Kidney epithelial cell (primary cell): Measurements from ENCODE around the gene IL36B. TPM values are rescaled to one million over a fixed set of nuclear protein-coding genes. Genes with fewer than 3 reads are reported as not detected.

Experiments
- DNase-seq: peaks from one replicate; pipeline ENCODE4 v3.0.0-alpha.2; 2010; ENCODE audit warnings: low read depth
- H3K27me3 ChIP-seq: 2 replicates; pipeline ENCODE4 v1.6.0; 2011; ENCODE audit warnings: low read length; ENCODE audit not compliant: control insufficient read depth, insufficient read depth
- H3K36me3 ChIP-seq: 2 replicates; pipeline ENCODE4 v1.5.1; 2011; ENCODE audit warnings: low read length; ENCODE audit not compliant: control insufficient read depth, insufficient read depth
- H3K4me3 ChIP-seq: 2 replicates; pipeline ENCODE4 v1.5.1; 2011; ENCODE audit warnings: low read depth, mild to moderate bottlenecking, control low read depth, low read length
- CTCF ChIP-seq: IDR thresholded peaks from 2 replicates; pipeline ENCODE4 v1.5.1; 2011; ENCODE audit warnings: mild to moderate bottlenecking, moderate library complexity, low read length, control low read depth, inconsistent platforms; ENCODE audit not compliant: insufficient read depth, poor library complexity, severe bottlenecking
- total RNA-seq: library from RNA; depleted of rRNA; stranded (reverse); fragments of >200 nt; gene quantifications from 2 replicates; pipeline ENCODE4 v1.2.3, GENCODE V29; 2015

IL36B gene
- total RNA-seq, 1 donor from 2014 or later = not detected

- H3K4me3 ChIP-seq = no peak overlapping the region
- H3K36me3 ChIP-seq = no peaks in the 10 kb centered on the region
- TF ChIP-seq CTCF = no peak
- peaks cover 6% of the 10 kb centered on the region for H3K27me3 ChIP-seq
- DNase-seq = no peak
These were observed 12.2 kb upstream of the IL36B start for GRCh38 chr2:113064898-113065297.

- Histone ChIP-seq H3K36me3 (no peaks in the 10 kb centered on the region), H3K27me3 (peaks cover 6% of the 10 kb centered on the region), H3K4me3 (no peak overlapping the region)
- DNase-seq = no peak
- no peak for TF ChIP-seq CTCF
These were observed 11.6 kb upstream of the IL36B start for GRCh38 chr2:113064281-113064680.

GRCh38 chr2:113061896-113062770 is 9.5 kb upstream of the IL36B start:
- H3K36me3 ChIP-seq = no peaks in the 10 kb centered on the region
- peaks cover 6% of the 10 kb centered on the region for H3K27me3 ChIP-seq
- no peak for TF ChIP-seq CTCF
- no peak overlapping the region for H3K4me3 ChIP-seq
- DNase-seq = no peak

- H3K36me3 ChIP-seq = no peaks in the 10 kb centered on the region
- peaks cover 6% of the 10 kb centered on the region for H3K27me3 ChIP-seq
- no peak overlapping the region for H3K4me3 ChIP-seq
- DNase-seq = no peak
- no peak for TF ChIP-seq CTCF
These were observed 8.6 kb upstream of the IL36B start for GRCh38 chr2:113061241-113061640.

- H3K4me3 ChIP-seq = no peak overlapping the region
- no peaks in the 10 kb centered on the region for H3K36me3 ChIP-seq
- no peak for TF ChIP-seq CTCF
These were observed 8.1 kb upstream of the IL36B start for GRCh38 chr2:113060796-113061195.

GRCh38 chr2:113060396-113060795 is 7.7 kb upstream of the IL36B start:
- DNase-seq = no peak
- Histone ChIP-seq H3K36me3 (no peaks in the 10 kb centered on the region), H3K27me3 (peaks cover 6% of the 10 kb centered on the region), H3K4me3 (no peak overlapping the region)
- TF ChIP-seq CTCF = no peak

More at GRCh38 chr2:113060796-113061195, 8.1 kb upstream of the IL36B start:
- DNase-seq = no peak
- H3K27me3 ChIP-seq = peaks cover 6% of the 10 kb centered on the region
